ENCODE results near the gene PGLYRP4.

DNA sequence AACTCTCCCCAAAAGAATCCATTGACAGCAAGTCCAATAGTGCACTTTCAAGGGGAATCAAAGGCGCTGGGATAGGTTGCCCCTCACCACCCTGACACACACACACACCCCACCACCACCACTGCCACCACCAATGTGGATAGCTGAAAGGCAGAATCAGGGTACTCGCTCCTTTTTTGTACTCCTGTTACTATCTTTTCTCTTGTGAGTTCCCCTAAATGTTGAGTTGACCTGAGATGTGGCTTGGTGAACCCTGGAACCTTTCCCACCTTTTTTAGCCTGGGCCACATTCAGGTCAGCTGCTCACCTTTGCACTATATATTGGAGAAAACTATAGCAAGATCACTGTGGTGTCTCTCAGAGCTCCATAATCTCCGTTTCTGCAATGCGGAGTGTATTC lies 38.4 kb upstream of the PGLYRP4 start:
- TF ChIP-seq, protein P1, sequence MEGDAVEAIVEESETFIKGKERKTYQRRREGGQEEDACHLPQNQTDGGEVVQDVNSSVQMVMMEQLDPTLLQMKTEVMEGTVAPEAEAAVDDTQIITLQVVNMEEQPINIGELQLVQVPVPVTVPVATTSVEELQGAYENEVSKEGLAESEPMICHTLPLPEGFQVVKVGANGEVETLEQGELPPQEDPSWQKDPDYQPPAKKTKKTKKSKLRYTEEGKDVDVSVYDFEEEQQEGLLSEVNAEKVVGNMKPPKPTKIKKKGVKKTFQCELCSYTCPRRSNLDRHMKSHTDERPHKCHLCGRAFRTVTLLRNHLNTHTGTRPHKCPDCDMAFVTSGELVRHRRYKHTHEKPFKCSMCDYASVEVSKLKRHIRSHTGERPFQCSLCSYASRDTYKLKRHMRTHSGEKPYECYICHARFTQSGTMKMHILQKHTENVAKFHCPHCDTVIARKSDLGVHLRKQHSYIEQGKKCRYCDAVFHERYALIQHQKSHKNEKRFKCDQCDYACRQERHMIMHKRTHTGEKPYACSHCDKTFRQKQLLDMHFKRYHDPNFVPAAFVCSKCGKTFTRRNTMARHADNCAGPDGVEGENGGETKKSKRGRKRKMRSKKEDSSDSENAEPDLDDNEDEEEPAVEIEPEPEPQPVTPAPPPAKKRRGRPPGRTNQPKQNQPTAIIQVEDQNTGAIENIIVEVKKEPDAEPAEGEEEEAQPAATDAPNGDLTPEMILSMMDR (conservative IDR thresholded peaks at IDR 0.05; ENCODE audit: low read length), result no peak
- no peak for TF ChIP-seq EZH2phosphoT487 (IDR thresholded peaks at IDR 0.05; ENCODE audit: borderline replicate concordance)
